Endothelial cell (in vitro differentiated cells): ENCODE data around the gene TMEM234. TPM values are rescaled to one million over a fixed set of nuclear protein-coding genes. Genes with fewer than 3 reads are reported as not detected.
A peak's percentile ranks its signal among the peaks of the same experiment; 100 is the strongest.

ENCODE experiments used
- DNase-seq: peaks from one replicate; pipeline ENCODE4 v3.0.0; 2021; ENCODE audit warnings: low spot score
- H3K27ac Mint-ChIP-seq: one replicate; pipeline ENCODE4 v1.8.0; 2021; ENCODE audit warnings: mixed read lengths, inconsistent platforms; ENCODE audit not compliant: unreplicated experiment
- H3K27me3 Mint-ChIP-seq: one replicate; pipeline ENCODE4 v1.8.0; 2021; ENCODE audit warnings: mild to moderate bottlenecking, moderate library complexity, mixed read lengths, inconsistent platforms; ENCODE audit not compliant: unreplicated experiment
- H3K36me3 Mint-ChIP-seq: one replicate; pipeline ENCODE4 v1.8.0; 2021; ENCODE audit warnings: mild to moderate bottlenecking, low read depth, mixed read lengths, inconsistent platforms; ENCODE audit not compliant: unreplicated experiment
- H3K4me1 Mint-ChIP-seq: one replicate; pipeline ENCODE4 v1.8.0; 2021; ENCODE audit warnings: mild to moderate bottlenecking, mixed read lengths, inconsistent platforms; ENCODE audit not compliant: unreplicated experiment
- H3K4me3 Mint-ChIP-seq: one replicate; pipeline ENCODE4 v1.8.0; 2021; ENCODE audit warnings: mild to moderate bottlenecking, mixed read lengths, inconsistent platforms; ENCODE audit not compliant: unreplicated experiment
- H3K9me3 Mint-ChIP-seq: one replicate; pipeline ENCODE4 v1.8.0; 2021; ENCODE audit warnings: mixed read lengths, inconsistent platforms; ENCODE audit not compliant: unreplicated experiment
- CTCF ChIP-seq: fragments of 200-600 bp; sonication (generic); IDR thresholded peaks from one replicate; pipeline ENCODE4 v1.5.0; 2021; ENCODE audit warnings: antibody characterized with exemption; ENCODE audit not compliant: unreplicated experiment
- total RNA-seq: library from RNA; stranded (reverse); fragmentation: NEBNext Ultra II Directional; extraction: Animal tissue kit (Norgen Biotek cat#: 25700); gene quantifications from one replicate; pipeline ENCODE4 v1.2.1, GENCODE V29; 2021; ENCODE audit not compliant: unreplicated experiment

Gene TMEM234
- total RNA-seq, 1 donor from 2014 or later, result 23.2 TPM

DNA sequence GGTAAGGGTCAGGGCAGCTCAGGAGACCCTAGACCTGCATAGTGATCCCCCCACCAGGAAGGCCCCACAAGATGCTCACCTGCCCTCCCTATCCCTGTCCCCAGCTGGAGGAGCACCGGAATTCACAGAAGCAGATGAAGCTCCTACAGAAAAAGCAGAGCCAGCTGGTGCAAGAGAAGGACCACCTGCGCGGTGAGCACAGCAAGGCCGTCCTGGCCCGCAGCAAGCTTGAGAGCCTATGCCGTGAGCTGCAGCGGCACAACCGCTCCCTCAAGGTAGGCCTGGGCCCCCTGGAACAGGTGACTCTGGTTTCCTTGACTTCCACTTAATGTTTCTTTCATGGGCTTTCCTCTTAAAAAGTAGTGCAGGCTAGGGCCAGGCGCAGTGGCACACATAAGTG lies 34.3 kb downstream of the TMEM234 start:
- H3K27ac Mint-ChIP-seq, result no peak overlapping the region
- H3K27me3 Mint-ChIP-seq, result peaks cover 10% of the 10 kb centered on the region
- DNase-seq, result no peak
- H3K4me1 Mint-ChIP-seq, result peaks cover 18% of the 10 kb centered on the region
- H3K9me3 Mint-ChIP-seq, result no peaks in the 10 kb centered on the region
- no peak overlapping the region for H3K4me3 Mint-ChIP-seq
- no peak for TF ChIP-seq CTCF
- H3K36me3 Mint-ChIP-seq, result peaks cover 62% of the 10 kb centered on the region

DNA sequence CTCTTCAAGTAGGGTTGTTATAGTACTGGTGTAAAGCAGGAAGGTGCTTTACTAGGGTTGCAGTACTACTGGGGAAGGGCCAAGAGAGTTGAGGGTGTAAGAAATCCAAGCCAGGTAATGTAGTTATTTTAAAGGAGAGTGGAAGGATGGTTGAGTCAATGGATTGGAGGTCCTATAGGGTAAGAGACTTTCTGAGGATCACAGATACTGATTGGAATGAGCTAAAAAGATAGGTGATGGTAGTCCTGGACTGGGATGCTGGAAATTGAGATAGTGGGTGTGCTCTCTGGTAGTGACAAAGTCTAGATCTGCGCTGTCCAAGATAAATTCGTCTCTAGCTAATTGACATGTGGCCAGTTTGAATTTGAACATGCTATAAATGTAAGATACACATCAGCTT lies 35.7 kb downstream of the TMEM234 start:
- H3K4me1 Mint-ChIP-seq, result peaks cover 20% of the 10 kb centered on the region
- H3K4me3 Mint-ChIP-seq, result peak overlapping the region; percentile 6
- TF ChIP-seq CTCF, result no peak
- peak overlapping the region; percentile 33 for H3K27ac Mint-ChIP-seq
- no peak for DNase-seq
- H3K9me3 Mint-ChIP-seq, result no peaks in the 10 kb centered on the region
- H3K27me3 Mint-ChIP-seq, result peaks cover 8% of the 10 kb centered on the region
- peaks cover 58% of the 10 kb centered on the region for H3K36me3 Mint-ChIP-seq

GRCh38 chr1:32186077-32186476 lies 36.1 kb downstream of the TMEM234 start:
- Mint-ChIP-seq H3K27me3 (peaks cover 8% of the 10 kb centered on the region), H3K4me3 (no peak overlapping the region), H3K27ac (peak overlapping the region; percentile 33), H3K4me1 (peaks cover 24% of the 10 kb centered on the region), H3K9me3 (no peaks in the 10 kb centered on the region), H3K36me3 (peaks cover 59% of the 10 kb centered on the region)
- no peak for DNase-seq
- TF ChIP-seq CTCF, result no peak

DNA sequence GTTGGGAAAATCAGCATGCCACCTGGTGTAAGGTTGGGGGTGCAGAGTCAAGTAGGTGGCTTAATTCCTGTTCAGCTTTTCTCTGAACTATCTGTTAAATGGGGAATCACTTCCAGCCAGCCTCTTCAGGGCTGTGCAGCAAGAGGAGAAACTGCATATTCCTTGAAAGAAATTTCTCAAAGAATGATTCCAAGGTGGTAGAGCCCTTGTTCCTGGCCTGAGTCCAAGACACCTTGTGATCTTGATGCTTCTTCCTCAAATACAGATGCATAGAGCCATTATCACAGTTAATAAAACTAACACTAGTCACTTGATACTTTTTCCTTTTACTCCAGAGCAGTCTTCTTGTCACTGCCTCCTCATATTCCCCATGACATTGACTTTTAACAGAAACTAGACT lies 37.5 kb downstream of the TMEM234 start:
- H3K4me3 Mint-ChIP-seq, result peak overlapping the region; percentile 16
- peaks cover 62% of the 10 kb centered on the region for H3K36me3 Mint-ChIP-seq
- peak overlapping the region; percentile 48 for H3K27ac Mint-ChIP-seq
- TF ChIP-seq CTCF, result no peak
- H3K9me3 Mint-ChIP-seq, result no peaks in the 10 kb centered on the region
- DNase-seq, result no peak
- peaks cover 34% of the 10 kb centered on the region for H3K4me1 Mint-ChIP-seq
- peaks cover 8% of the 10 kb centered on the region for H3K27me3 Mint-ChIP-seq

DNA sequence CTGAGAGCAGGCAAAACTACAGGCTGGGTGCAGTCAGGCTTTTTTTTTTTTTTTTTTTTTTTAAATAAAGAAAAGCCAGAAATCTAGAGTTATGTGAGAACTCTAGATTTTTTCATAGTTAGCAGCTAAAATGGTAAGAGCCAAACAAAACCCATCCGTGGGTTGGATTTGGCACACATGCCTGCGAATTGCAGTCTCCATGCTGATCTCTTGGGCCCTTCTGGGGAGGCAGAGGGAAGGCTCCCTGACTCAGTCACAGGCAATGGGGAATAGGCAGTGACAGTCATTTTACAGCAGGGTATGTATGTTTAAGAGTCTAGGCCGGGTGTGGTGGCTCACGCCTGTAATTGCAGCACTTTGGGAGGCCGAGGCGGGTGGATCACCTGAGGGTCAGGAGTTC lies 40.1 kb downstream of the TMEM234 start:
- Mint-ChIP-seq H3K36me3 (peaks cover 53% of the 10 kb centered on the region), H3K27ac (no peak overlapping the region), H3K4me3 (peak overlapping the region; percentile 69), H3K27me3 (peaks cover 11% of the 10 kb centered on the region), H3K4me1 (peaks cover 35% of the 10 kb centered on the region), H3K9me3 (no peaks in the 10 kb centered on the region)
- DNase-seq, result no peak
- no peak for TF ChIP-seq CTCF
